A549 (cell line): ENCODE results near the gene POLA1. TPM values are rescaled to one million over a fixed set of nuclear protein-coding genes. Genes with fewer than 3 reads are reported as not detected.

Experiments used
- ATAC-seq, 2 experiments: fragments of 200-7000 bp in 1 of 2; fragments of >200 bp in 1 of 2; cut with Nextera tagmentation in 1 of 2; cut with Tn5 transposase in 1 of 2; 3 replicates each; pipeline versions ENCODE4 v1.8.0 to v1.9.1; 2018 to 2020; ENCODE audit warnings: mild to moderate bottlenecking in 1 of 2, moderate library complexity in 1 of 2
- CTCF ChIA-PET: fragments of 300-600 bp; sonication (Branson Sonifier 250); formaldehyde crosslinking; extraction: SDS; loops from one replicate; lab custom pipeline; 2021; ENCODE audit warnings: antibody characterized with exemption, inconsistent platforms; lab: Yijun Ruan, JAX
- POLR2A ChIA-PET: fragments of 350-600 bp; formaldehyde crosslinking; extraction: SDS; loops from one replicate; lab custom pipeline; 2021; ENCODE audit warnings: antibody characterized with exemption, inconsistent platforms; lab: Yijun Ruan, JAX
- DNase-seq, 2 experiments: peaks; one replicate each; pipeline versions ENCODE4 v3.0.0 to v3.0.0-alpha.2; 2011 to 2016; ENCODE audit warnings: low read depth in 1 of 2, low spot score in 1 of 2
- FAIRE-seq: peaks from 2 replicates; lab custom pipeline; 2011; peaks lifted over from hg19 to GRCh38; lab: Jason Lieb, UNC
- H3K27ac ChIP-seq, 2 experiments: fragments of >200 bp; sonication (Bioruptor Twin); formaldehyde crosslinking; 3 replicates each; pipeline ENCODE4 v1.5.1; 2016 to 2017
- H3K4me1 ChIP-seq: fragments of >200 bp; sonication (Bioruptor Twin); formaldehyde crosslinking; 3 replicates; pipeline ENCODE4 v1.6.1; 2016
- H3K4me2 ChIP-seq: fragments of >200 bp; sonication (Bioruptor Twin); formaldehyde crosslinking; 3 replicates; pipeline ENCODE4 v1.6.1; 2016
- H3K4me3 ChIP-seq: fragments of >200 bp; sonication (Bioruptor Twin); formaldehyde crosslinking; 3 replicates; pipeline ENCODE4 v1.5.1; 2016
- H3K9me3 ChIP-seq: fragments of >200 bp; sonication (Bioruptor Twin); formaldehyde crosslinking; 3 replicates; pipeline ENCODE4 v1.6.1; 2016
- CEBPB ChIP-seq, 2 experiments: fragments of >200 bp in 1 of 2; sonication (Bioruptor Twin) in 1 of 2; formaldehyde crosslinking in 1 of 2; IDR thresholded peaks; 2 replicates each; pipeline ENCODE4 v1.6.1; 2012 to 2016
- CHD4 ChIP-seq: fragments of 200-600 bp; sonication (generic); IDR thresholded peaks from 2 replicates; pipeline ENCODE4 v1.6.1; 2016; ENCODE audit warnings: antibody characterized with exemption, mild to moderate bottlenecking, borderline replicate concordance
- E2F6 ChIP-seq: IDR thresholded peaks from 2 replicates; pipeline ENCODE4 v1.6.1; 2012; ENCODE audit warnings: low read depth, borderline replicate concordance
- EHF ChIP-seq: fragments of 250-450 bp; sonication (Bioruptor Pico); IDR thresholded peaks from 2 replicates; pipeline ENCODE4 v1.5.0; 2020; ENCODE audit warnings: mild to moderate bottlenecking
- EP300 ChIP-seq, 2 experiments: fragments of >200 bp; sonication (Bioruptor Twin); formaldehyde crosslinking; IDR thresholded peaks; 2 replicates in 1 of 2; 3 replicates in 1 of 2; pipeline ENCODE4 v1.6.1; 2016 to 2017
- ESRRA ChIP-seq: fragments of 150-350 bp; IDR thresholded peaks from 2 replicates; pipeline ENCODE4 v1.6.1; 2014; ENCODE audit warnings: mild to moderate bottlenecking, low read length, borderline replicate concordance
- GATA3 ChIP-seq: IDR thresholded peaks from 2 replicates; pipeline ENCODE4 v1.6.1; 2012; ENCODE audit warnings: borderline replicate concordance
- HDAC2 ChIP-seq: fragments of 200-600 bp; sonication (generic); IDR thresholded peaks from 2 replicates; pipeline ENCODE4 v1.6.1; 2016
- HES2 ChIP-seq: fragments of >200 bp; sonication (Bioruptor Twin); formaldehyde crosslinking; IDR thresholded peaks from 2 replicates; pipeline ENCODE4 v1.6.1; 2016
- JUNB ChIP-seq: fragments of >200 bp; sonication (Bioruptor Twin); formaldehyde crosslinking; IDR thresholded peaks from 2 replicates; pipeline ENCODE4 v1.6.1; 2016
- KDM5A ChIP-seq: fragments of 200-600 bp; sonication (generic); IDR thresholded peaks from 2 replicates; pipeline ENCODE4 v1.6.1; 2016; ENCODE audit warnings: antibody characterized with exemption, mild to moderate bottlenecking
- MAFK ChIP-seq: fragments of 450-650 bp; IDR thresholded peaks from 2 replicates; pipeline ENCODE4 v1.6.1; 2014; ENCODE audit not compliant: partially characterized antibody
- MYC ChIP-seq: IDR thresholded peaks from 2 replicates; pipeline ENCODE4 v1.6.1; 2012; ENCODE audit warnings: mild to moderate bottlenecking, inconsistent platforms, low read length, improper control_type of control experiment, borderline replicate concordance
- NR3C1 ChIP-seq: fragments of >200 bp; sonication (Bioruptor Twin); formaldehyde crosslinking; IDR thresholded peaks from 3 replicates; pipeline ENCODE4 v1.6.1; 2017
- RCOR1 ChIP-seq: fragments of 150-350 bp; IDR thresholded peaks from 2 replicates; pipeline ENCODE4 v1.6.1; 2014; ENCODE audit warnings: antibody characterized with exemption, low read length, low read depth
- SMC3 ChIP-seq: fragments of >200 bp; sonication (Bioruptor Twin); formaldehyde crosslinking; IDR thresholded peaks from 3 replicates; pipeline ENCODE4 v1.6.1; 2018; ENCODE audit warnings: inconsistent platforms
- ZC3H11A ChIP-seq: fragments of 450-650 bp; IDR thresholded peaks from 2 replicates; pipeline ENCODE4 v1.6.1; 2014; ENCODE audit warnings: antibody characterized with exemption, mild to moderate bottlenecking
- WGBS: methylation state at CpG from one replicate; pipeline ENCODE4 v1.1.6; 2017; ENCODE audit errors: missing lambda C conversion rate; 5-methylcytosine and 5-hydroxymethylcytosine counted together
- polyA plus RNA-seq, 4 experiments: library from polyadenylated mRNA; depleted of rRNA in 3 of 4; stranded (reverse); fragments of >200 nt; fragmentation: RNase III in 1 of 4; extraction: RNeasy Plus Mini Kit Qiagen cat#74134 plus additional on column Dnase treatment in 1 of 4; gene quantifications; 2 replicates in 3 of 4; 3 replicates in 1 of 4; pipeline ENCODE4 v1.2.3, GENCODE V29; 2011 to 2017
- TF ChIP-seq, protein P1 (sequence below): IDR thresholded peaks from 2 replicates; pipeline ENCODE4 v1.6.1; 2012
- TF ChIP-seq, protein P2 (sequence below): fragments of >200 bp; sonication (Bioruptor Twin); formaldehyde crosslinking; IDR thresholded peaks from 3 replicates; pipeline ENCODE4 v1.6.1; 2016
- TF ChIP-seq, protein P3 (sequence below): IDR thresholded peaks from 2 replicates; pipeline ENCODE4 v1.6.1; 2012
- TF ChIP-seq, protein P4 (sequence below): fragments of 200-600 bp; sonication (generic); IDR thresholded peaks from 2 replicates; pipeline ENCODE4 v1.6.1; 2016; ENCODE audit warnings: antibody characterized with exemption, mild to moderate bottlenecking, moderate library complexity

Gene POLA1
- polyA plus RNA-seq, 2 of the 4 experiments (the other 2 are of a cell fraction) = 8.8 to 17.5 TPM

DNA sequence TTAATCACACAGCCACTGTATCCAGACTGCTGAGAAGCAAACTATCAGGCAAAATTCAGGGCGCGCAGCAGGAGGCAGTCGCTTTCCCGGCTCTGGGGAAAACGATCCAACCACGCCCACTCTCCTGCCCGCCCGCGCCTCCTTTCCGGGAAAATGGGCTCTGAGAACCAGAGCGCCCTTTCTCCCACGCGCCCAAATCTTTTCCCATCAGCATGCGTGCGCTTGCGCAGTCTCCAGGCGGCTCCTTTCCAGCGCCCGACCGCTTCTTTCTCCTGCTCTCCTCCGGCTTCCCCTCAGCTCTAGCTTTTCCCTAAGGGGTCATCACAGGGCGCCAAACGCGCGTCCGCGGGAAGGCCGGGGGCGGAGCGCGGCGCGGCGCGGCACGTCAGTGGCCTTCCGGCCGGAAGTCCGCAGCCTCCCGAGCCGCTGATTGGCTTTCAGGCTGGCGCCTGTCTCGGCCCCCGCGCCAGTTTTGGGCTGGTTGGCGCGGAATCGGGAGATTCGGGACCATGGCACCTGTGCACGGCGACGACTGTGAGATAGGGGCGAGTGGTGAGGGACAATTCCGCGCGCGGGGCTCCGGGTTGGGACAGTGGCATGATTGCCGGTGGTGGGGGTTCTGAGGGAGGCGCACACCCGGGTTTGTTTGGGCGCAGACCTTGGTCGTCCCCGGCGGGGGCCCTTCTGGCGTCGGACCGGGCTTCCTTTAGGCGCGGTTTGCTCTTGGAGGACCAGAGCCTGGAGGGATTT is at the start of gene POLA1 (continued):
- TF ChIP-seq ZC3H11A (no peak), SMC3 (no peak), KDM5A (peak; percentile 82), MAFK (no peak), HES2 (no peak)

DNA sequence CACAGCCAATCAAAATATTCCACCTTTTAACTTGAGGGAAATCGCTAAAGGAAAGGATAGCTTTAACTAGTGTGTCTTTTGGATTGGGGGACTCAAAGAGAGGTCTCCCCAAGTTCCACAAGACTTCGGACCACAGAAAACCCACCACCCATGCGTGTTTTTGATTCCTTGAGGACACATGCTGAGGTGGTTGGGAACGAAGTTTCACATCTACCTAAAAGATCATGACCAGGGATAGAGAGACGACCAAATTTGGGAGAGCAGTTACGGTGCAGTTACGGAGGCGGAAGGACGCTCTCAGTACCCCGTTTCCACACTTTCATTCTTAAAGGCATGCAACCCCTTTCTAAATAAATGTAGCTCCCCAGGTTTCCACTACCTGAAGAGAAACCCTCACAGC is 47.7 kb upstream of the POLA1 start:
- H3K27ac ChIP-seq = no peak overlapping the region
- 75% methylated on average over 10 of the region's 10 CpGs for WGBS
- DNase-seq (no peak), ATAC-seq (no peak), FAIRE-seq (no peak)
- CTCF ChIA-PET = no interaction called here
- no peak overlapping the region for H3K4me2 ChIP-seq
- no peak overlapping the region for H3K4me3 ChIP-seq
- peaks cover 17% of the 10 kb centered on the region for H3K4me1 ChIP-seq
- POLR2A ChIA-PET = no interaction called here
- no peak for TF ChIP-seq SMC3
- TF ChIP-seq ESRRA = no peak
- no peak for TF ChIP-seq EP300 (IDR thresholded peaks at IDR 0.05)
- no peak for TF ChIP-seq RCOR1
- TF ChIP-seq CEBPB (IDR thresholded peaks at IDR 0.05) = no peak
- TF ChIP-seq, protein P1, sequence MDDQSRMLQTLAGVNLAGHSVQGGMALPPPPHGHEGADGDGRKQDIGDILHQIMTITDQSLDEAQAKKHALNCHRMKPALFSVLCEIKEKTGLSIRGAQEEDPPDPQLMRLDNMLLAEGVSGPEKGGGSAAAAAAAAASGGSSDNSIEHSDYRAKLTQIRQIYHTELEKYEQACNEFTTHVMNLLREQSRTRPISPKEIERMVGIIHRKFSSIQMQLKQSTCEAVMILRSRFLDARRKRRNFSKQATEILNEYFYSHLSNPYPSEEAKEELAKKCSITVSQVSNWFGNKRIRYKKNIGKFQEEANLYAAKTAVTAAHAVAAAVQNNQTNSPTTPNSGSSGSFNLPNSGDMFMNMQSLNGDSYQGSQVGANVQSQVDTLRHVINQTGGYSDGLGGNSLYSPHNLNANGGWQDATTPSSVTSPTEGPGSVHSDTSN = no peak
- TF ChIP-seq NR3C1 = no peak
- no peak for TF ChIP-seq GATA3
- TF ChIP-seq HDAC2 = no peak
- no peak for TF ChIP-seq EHF (CRISPR knock-in tag)
- no peak for TF ChIP-seq MYC
- no peak for TF ChIP-seq CHD4
- TF ChIP-seq, protein P2, sequence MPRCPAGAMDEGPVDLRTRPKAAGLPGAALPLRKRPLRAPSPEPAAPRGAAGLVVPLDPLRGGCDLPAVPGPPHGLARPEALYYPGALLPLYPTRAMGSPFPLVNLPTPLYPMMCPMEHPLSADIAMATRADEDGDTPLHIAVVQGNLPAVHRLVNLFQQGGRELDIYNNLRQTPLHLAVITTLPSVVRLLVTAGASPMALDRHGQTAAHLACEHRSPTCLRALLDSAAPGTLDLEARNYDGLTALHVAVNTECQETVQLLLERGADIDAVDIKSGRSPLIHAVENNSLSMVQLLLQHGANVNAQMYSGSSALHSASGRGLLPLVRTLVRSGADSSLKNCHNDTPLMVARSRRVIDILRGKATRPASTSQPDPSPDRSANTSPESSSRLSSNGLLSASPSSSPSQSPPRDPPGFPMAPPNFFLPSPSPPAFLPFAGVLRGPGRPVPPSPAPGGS = no peak
- TF ChIP-seq, protein P3, sequence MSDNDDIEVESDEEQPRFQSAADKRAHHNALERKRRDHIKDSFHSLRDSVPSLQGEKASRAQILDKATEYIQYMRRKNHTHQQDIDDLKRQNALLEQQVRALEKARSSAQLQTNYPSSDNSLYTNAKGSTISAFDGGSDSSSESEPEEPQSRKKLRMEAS = no peak
- TF ChIP-seq JUNB = no peak
- TF ChIP-seq, protein P4, sequence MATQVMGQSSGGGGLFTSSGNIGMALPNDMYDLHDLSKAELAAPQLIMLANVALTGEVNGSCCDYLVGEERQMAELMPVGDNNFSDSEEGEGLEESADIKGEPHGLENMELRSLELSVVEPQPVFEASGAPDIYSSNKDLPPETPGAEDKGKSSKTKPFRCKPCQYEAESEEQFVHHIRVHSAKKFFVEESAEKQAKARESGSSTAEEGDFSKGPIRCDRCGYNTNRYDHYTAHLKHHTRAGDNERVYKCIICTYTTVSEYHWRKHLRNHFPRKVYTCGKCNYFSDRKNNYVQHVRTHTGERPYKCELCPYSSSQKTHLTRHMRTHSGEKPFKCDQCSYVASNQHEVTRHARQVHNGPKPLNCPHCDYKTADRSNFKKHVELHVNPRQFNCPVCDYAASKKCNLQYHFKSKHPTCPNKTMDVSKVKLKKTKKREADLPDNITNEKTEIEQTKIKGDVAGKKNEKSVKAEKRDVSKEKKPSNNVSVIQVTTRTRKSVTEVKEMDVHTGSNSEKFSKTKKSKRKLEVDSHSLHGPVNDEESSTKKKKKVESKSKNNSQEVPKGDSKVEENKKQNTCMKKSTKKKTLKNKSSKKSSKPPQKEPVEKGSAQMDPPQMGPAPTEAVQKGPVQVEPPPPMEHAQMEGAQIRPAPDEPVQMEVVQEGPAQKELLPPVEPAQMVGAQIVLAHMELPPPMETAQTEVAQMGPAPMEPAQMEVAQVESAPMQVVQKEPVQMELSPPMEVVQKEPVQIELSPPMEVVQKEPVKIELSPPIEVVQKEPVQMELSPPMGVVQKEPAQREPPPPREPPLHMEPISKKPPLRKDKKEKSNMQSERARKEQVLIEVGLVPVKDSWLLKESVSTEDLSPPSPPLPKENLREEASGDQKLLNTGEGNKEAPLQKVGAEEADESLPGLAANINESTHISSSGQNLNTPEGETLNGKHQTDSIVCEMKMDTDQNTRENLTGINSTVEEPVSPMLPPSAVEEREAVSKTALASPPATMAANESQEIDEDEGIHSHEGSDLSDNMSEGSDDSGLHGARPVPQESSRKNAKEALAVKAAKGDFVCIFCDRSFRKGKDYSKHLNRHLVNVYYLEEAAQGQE = no peak
- TF ChIP-seq E2F6 = no peak
- H3K9me3 ChIP-seq = no peaks in the 10 kb centered on the region
